SJCRH30 (cell line): ENCODE data around the gene CCR7. TPM values are rescaled to one million over a fixed set of nuclear protein-coding genes. Genes with fewer than 3 reads are reported as not detected.
"Not testable (repeated sequence)": the region's sequence is repeated elsewhere in the genome, so short reads cannot be mapped to it uniquely, and the experiment has no call there.

Experiments used
- DNase-seq, 2 experiments: peaks; one replicate each; pipeline ENCODE4 v3.0.0-alpha.2; 2015 to 2020
- H3K27ac ChIP-seq: fragments of 250-450 bp; sonication (Bioruptor Pico); 2 replicates; pipeline ENCODE4 v1.5.1; 2020; ENCODE audit warnings: mild to moderate bottlenecking, moderate library complexity
- H3K27me3 ChIP-seq: fragments of 250-450 bp; sonication (Bioruptor Pico); 2 replicates; pipeline ENCODE4 v1.5.1; 2020; ENCODE audit warnings: mild to moderate bottlenecking, moderate library complexity
- H3K36me3 ChIP-seq: fragments of 250-450 bp; sonication (Bioruptor Pico); 2 replicates; pipeline ENCODE4 v1.5.1; 2020; ENCODE audit warnings: mild to moderate bottlenecking, moderate library complexity
- H3K4me1 ChIP-seq: fragments of 250-450 bp; sonication (Bioruptor Pico); 2 replicates; pipeline ENCODE4 v1.5.1; 2020; ENCODE audit warnings: mild to moderate bottlenecking, moderate library complexity
- H3K4me3 ChIP-seq: fragments of 250-450 bp; sonication (Bioruptor Pico); 2 replicates; pipeline ENCODE4 v1.5.1; 2020; ENCODE audit warnings: mild to moderate bottlenecking, moderate library complexity
- H3K9me3 ChIP-seq: fragments of 250-450 bp; sonication (Bioruptor Pico); replicated peaks from 2 replicates; pipeline ENCODE4 v1.5.1; 2020; ENCODE audit warnings: mild to moderate bottlenecking, moderate library complexity
- total RNA-seq: library from RNA; depleted of rRNA; stranded (reverse); fragments of >200 nt; shearing (Covaris generic); gene quantifications from 2 replicates; pipeline ENCODE4 v1.2.3, GENCODE V29; 2014

The CCR7 gene
- total RNA-seq, 1 experiment from 2014 or later, result not detected

- Histone ChIP-seq H3K4me3 (no peak overlapping the region), H3K9me3 (no peaks in the 10 kb centered on the region; the same call in 1 of the 2 replicates), H3K27me3 (no peaks in the 10 kb centered on the region), H3K4me1 (peaks cover 12% of the 10 kb centered on the region), H3K36me3 (no peaks in the 10 kb centered on the region), H3K27ac (no peak overlapping the region)
- no peak for DNase-seq
Observed at GRCh38 chr17:40580140-40580539, 14.9 kb upstream of the CCR7 start.

- DNase-seq, result no peak
- Histone ChIP-seq H3K36me3 (no peaks in the 10 kb centered on the region), H3K27ac (no peak overlapping the region), H3K27me3 (no peaks in the 10 kb centered on the region), H3K9me3 (no peaks in the 10 kb centered on the region; the same call in 1 of the 2 replicates), H3K4me3 (no peak overlapping the region), H3K4me1 (peaks cover 12% of the 10 kb centered on the region)
Observed at GRCh38 chr17:40579471-40579870, 14.2 kb upstream of the CCR7 start.

- no peak overlapping the region for H3K27ac ChIP-seq
- peaks cover 9% of the 10 kb centered on the region for H3K4me1 ChIP-seq
- no peaks in the 10 kb centered on the region for H3K27me3 ChIP-seq
- peaks cover 6% of the 10 kb centered on the region; the same call in 1 of the 2 replicates for H3K9me3 ChIP-seq
- DNase-seq, result no peak
- H3K36me3 ChIP-seq, result no peaks in the 10 kb centered on the region
- H3K4me3 ChIP-seq, result no peak overlapping the region
Observed at GRCh38 chr17:40577611-40578065, 12.4 kb upstream of the CCR7 start.

- no peak overlapping the region for H3K4me3 ChIP-seq
- H3K4me1 ChIP-seq, result no peaks in the 10 kb centered on the region
- no peak for DNase-seq
- H3K9me3 ChIP-seq, result peaks cover 6% of the 10 kb centered on the region; the same call in 1 of the 2 replicates
- no peaks in the 10 kb centered on the region for H3K36me3 ChIP-seq
- no peaks in the 10 kb centered on the region; the same call in 1 of the 2 replicates for H3K27me3 ChIP-seq
- H3K27ac ChIP-seq, result no peak overlapping the region
Observed at GRCh38 chr17:40576113-40576740, 11.0 kb upstream of the CCR7 start.

- no peak for DNase-seq
- H3K36me3 ChIP-seq, result no peaks in the 10 kb centered on the region
- no peaks in the 10 kb centered on the region; the same call in 1 of the 2 replicates for H3K27me3 ChIP-seq
- no peaks in the 10 kb centered on the region for H3K4me1 ChIP-seq
- H3K9me3 ChIP-seq, result peaks cover 6% of the 10 kb centered on the region; the same call in 1 of the 2 replicates
- H3K27ac ChIP-seq, result no peak overlapping the region
- no peak overlapping the region for H3K4me3 ChIP-seq
Observed at GRCh38 chr17:40574292-40574691, 9.0 kb upstream of the CCR7 start.

GRCh38 chr17:40572245-40572993, 7.1 kb upstream of the CCR7 start:
- not testable (repeated sequence) for H3K36me3 ChIP-seq, H3K4me1 ChIP-seq, DNase-seq, H3K27me3 ChIP-seq, H3K9me3 ChIP-seq, H3K27ac ChIP-seq, H3K4me3 ChIP-seq

GRCh38 chr17:40568074-40568836, 3.0 kb upstream of the CCR7 start:
- no peaks in the 10 kb centered on the region for H3K4me1 ChIP-seq
- H3K9me3 ChIP-seq, result peaks cover 7% of the 10 kb centered on the region
- no peak overlapping the region for H3K27ac ChIP-seq
- no peak overlapping the region for H3K4me3 ChIP-seq
- no peaks in the 10 kb centered on the region for H3K36me3 ChIP-seq
- DNase-seq, result no peak
- no peaks in the 10 kb centered on the region; the same call in 1 of the 2 replicates for H3K27me3 ChIP-seq

GRCh38 chr17:40567377-40567776, 2.1 kb upstream of the CCR7 start:
- no peak for DNase-seq
- H3K27ac ChIP-seq, result no peak overlapping the region
- no peaks in the 10 kb centered on the region for H3K4me1 ChIP-seq
- H3K27me3 ChIP-seq, result no peaks in the 10 kb centered on the region; the same call in 1 of the 2 replicates
- peaks cover 7% of the 10 kb centered on the region for H3K9me3 ChIP-seq
- no peaks in the 10 kb centered on the region for H3K36me3 ChIP-seq
- no peak overlapping the region for H3K4me3 ChIP-seq

GRCh38 chr17:40565769-40566409, 617 bp upstream of the CCR7 start:
- Histone ChIP-seq H3K27ac (no peak overlapping the region), H3K9me3 (peaks cover 7% of the 10 kb centered on the region), H3K36me3 (no peaks in the 10 kb centered on the region), H3K4me3 (no peak overlapping the region), H3K27me3 (no peaks in the 10 kb centered on the region), H3K4me1 (0 out of 2 replicates have a peak, but pooled peaks cover 3% of the 10 kb centered on the region)
- DNase-seq, result no peak

GRCh38 chr17:40564195-40564882, 933 bp downstream of the CCR7 start:
- no peak for DNase-seq
- peaks cover 7% of the 10 kb centered on the region for H3K9me3 ChIP-seq
- H3K36me3 ChIP-seq, result no peaks in the 10 kb centered on the region
- no peak overlapping the region for H3K27ac ChIP-seq
- H3K27me3 ChIP-seq, result no peaks in the 10 kb centered on the region
- no peak overlapping the region for H3K4me3 ChIP-seq
- H3K4me1 ChIP-seq, result 0 out of 2 replicates have a peak, but pooled peaks cover 3% of the 10 kb centered on the region

GRCh38 chr17:40563220-40564052, 1.8 kb downstream of the CCR7 start:
- Histone ChIP-seq H3K36me3 (no peaks in the 10 kb centered on the region), H3K4me1 (0 out of 2 replicates have a peak, but pooled peaks cover 3% of the 10 kb centered on the region), H3K9me3 (peaks cover 7% of the 10 kb centered on the region), H3K27me3 (no peaks in the 10 kb centered on the region), H3K4me3 (no peak overlapping the region), H3K27ac (no peak overlapping the region)
- DNase-seq, result no peak

- Histone ChIP-seq H3K27ac (no peak overlapping the region), H3K4me1 (0 out of 2 replicates have a peak, but pooled peaks cover 3% of the 10 kb centered on the region), H3K9me3 (peaks cover 7% of the 10 kb centered on the region), H3K36me3 (no peaks in the 10 kb centered on the region), H3K27me3 (no peaks in the 10 kb centered on the region), H3K4me3 (no peak overlapping the region)
- no peak for DNase-seq
Observed at GRCh38 chr17:40562838-40563219, 2.4 kb downstream of the CCR7 start.

GRCh38 chr17:40561871-40562611, 3.2 kb downstream of the CCR7 start:
- H3K27ac ChIP-seq, result no peak overlapping the region
- no peak for DNase-seq
- H3K27me3 ChIP-seq, result no peaks in the 10 kb centered on the region
- H3K4me1 ChIP-seq, result peaks cover 8% of the 10 kb centered on the region
- no peak overlapping the region for H3K4me3 ChIP-seq
- peaks cover 1% of the 10 kb centered on the region for H3K9me3 ChIP-seq
- H3K36me3 ChIP-seq, result no peaks in the 10 kb centered on the region
